Calu3 (cell line): ENCODE measurements around the gene EIF4A2. TPM values are rescaled to one million over a fixed set of nuclear protein-coding genes. Genes with fewer than 3 reads are reported as not detected.

Source experiments
- BruUV-seq: library from RNA; stranded (reverse); fragments of 400-500 nt; replicated peaks from 2 replicates; lab custom pipeline; 2021; lab: Mats Ljungman, UMichigan
- CTCF ChIA-PET: fragments of 300-600 bp; sonication (Branson Sonifier 250); formaldehyde crosslinking; loops from one replicate; lab custom pipeline; 2022; ENCODE audit warnings: antibody characterized with exemption; lab: Charles Lee
- DNase-seq: peaks from one replicate; pipeline ENCODE4 v3.0.0; 2022
- H3K27ac Mint-ChIP-seq: one replicate; pipeline ENCODE4 v1.8.0; 2022; ENCODE audit warnings: mixed read lengths; ENCODE audit not compliant: unreplicated experiment
- H3K27me3 Mint-ChIP-seq: one replicate; pipeline ENCODE4 v1.8.0; 2022; ENCODE audit warnings: mixed read lengths; ENCODE audit not compliant: unreplicated experiment
- H3K36me3 Mint-ChIP-seq: one replicate; pipeline ENCODE4 v1.8.0; 2022; ENCODE audit warnings: mild to moderate bottlenecking, moderate library complexity, mixed read lengths; ENCODE audit not compliant: insufficient read depth, unreplicated experiment
- H3K4me1 Mint-ChIP-seq: one replicate; pipeline ENCODE4 v1.8.0; 2022; ENCODE audit warnings: mild to moderate bottlenecking, low read depth, mixed read lengths; ENCODE audit not compliant: unreplicated experiment
- H3K4me3 Mint-ChIP-seq: one replicate; pipeline ENCODE4 v1.8.0; 2022; ENCODE audit warnings: mild to moderate bottlenecking, low read depth, moderate library complexity, mixed read lengths; ENCODE audit not compliant: unreplicated experiment
- H3K9me3 Mint-ChIP-seq: one replicate; pipeline ENCODE4 v1.8.0; 2022; ENCODE audit warnings: low read depth, mixed read lengths; ENCODE audit not compliant: unreplicated experiment
- intact Hi-C: fragments of 100-400 bp; cut with micrococcal nuclease; formaldehyde crosslinking; loops from one replicate; pipeline ENCODE4 v1.10.0; 2022; ENCODE audit not compliant: unreplicated experiment
- total RNA-seq: library from RNA; stranded (reverse); gene quantifications from 2 replicates; pipeline ENCODE4 v1.2.3, GENCODE V29; 2022
- TF ChIP-seq, protein P1 (sequence below): fragments of 200-600 bp; IDR thresholded peaks from one replicate; pipeline ENCODE4 v1.8.0; 2022; ENCODE audit warnings: antibody characterized with exemption; ENCODE audit not compliant: unreplicated experiment

EIF4A2 gene
- total RNA-seq, 1 experiment from 2014 or later = 593 TPM

DNA sequence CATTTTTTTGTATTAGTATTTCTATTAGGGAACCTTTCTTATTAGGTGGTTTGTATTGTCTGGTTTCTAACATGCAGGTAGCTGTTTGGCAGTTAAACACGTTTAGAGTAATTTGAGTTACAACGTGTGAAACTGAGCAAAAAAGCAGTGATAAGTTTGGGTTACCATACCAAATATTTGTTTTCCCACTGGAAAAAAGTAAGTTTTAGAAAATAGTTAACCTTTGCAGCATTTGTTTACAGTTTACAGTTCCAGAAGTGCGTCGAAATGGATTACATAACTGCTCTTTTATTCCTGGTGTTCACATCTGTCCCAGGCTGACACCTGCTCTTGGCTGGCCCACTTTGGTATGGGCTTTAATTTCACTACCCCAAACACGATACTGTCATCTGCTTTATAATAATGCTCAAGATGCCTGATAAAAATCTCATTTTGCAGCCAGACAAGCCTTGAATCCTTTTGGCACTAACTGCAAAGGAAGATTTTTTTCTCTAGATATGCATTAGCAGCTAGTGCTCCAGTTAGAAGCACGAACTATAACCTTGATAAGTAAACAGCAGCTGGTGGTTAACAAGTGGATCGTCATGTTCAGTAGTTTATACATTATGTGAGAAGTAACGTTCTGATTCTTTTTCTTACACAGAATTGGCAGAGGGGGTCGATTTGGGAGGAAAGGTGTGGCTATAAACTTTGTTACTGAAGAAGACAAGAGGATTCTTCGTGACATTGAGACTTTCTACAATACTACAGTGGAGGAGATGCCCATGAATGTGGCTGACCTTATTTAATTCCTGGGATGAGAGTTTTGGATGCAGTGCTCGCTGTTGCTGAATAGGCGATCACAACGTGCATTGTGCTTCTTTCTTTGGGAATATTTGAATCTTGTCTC, 5.3 kb downstream of the EIF4A2 start:
- H3K4me3 Mint-ChIP-seq = peak overlapping the region; percentile 81
- no TSS peak for BruUV-seq
- CTCF ChIA-PET = interaction anchor here (1.1 kb wide), 1 partner anchor 39 kb away, joined by 3 read pairs; no protein-coding TSS in a partner anchor
- H3K27me3 Mint-ChIP-seq = peaks cover 9% of the 10 kb centered on the region
- intact Hi-C loops = loop anchor here (10.0 kb wide), 1 partner anchor 174 kb away; the partner anchor contains the start of gene AHSG
- no peaks in the 10 kb centered on the region for H3K9me3 Mint-ChIP-seq
- peaks cover 45% of the 10 kb centered on the region for H3K4me1 Mint-ChIP-seq
- H3K36me3 Mint-ChIP-seq = peaks cover 96% of the 10 kb centered on the region
- TF ChIP-seq, protein P1, sequence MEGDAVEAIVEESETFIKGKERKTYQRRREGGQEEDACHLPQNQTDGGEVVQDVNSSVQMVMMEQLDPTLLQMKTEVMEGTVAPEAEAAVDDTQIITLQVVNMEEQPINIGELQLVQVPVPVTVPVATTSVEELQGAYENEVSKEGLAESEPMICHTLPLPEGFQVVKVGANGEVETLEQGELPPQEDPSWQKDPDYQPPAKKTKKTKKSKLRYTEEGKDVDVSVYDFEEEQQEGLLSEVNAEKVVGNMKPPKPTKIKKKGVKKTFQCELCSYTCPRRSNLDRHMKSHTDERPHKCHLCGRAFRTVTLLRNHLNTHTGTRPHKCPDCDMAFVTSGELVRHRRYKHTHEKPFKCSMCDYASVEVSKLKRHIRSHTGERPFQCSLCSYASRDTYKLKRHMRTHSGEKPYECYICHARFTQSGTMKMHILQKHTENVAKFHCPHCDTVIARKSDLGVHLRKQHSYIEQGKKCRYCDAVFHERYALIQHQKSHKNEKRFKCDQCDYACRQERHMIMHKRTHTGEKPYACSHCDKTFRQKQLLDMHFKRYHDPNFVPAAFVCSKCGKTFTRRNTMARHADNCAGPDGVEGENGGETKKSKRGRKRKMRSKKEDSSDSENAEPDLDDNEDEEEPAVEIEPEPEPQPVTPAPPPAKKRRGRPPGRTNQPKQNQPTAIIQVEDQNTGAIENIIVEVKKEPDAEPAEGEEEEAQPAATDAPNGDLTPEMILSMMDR = no peak
- DNase-seq = no peak
- H3K27ac Mint-ChIP-seq = peak overlapping the region; percentile 98

DNA sequence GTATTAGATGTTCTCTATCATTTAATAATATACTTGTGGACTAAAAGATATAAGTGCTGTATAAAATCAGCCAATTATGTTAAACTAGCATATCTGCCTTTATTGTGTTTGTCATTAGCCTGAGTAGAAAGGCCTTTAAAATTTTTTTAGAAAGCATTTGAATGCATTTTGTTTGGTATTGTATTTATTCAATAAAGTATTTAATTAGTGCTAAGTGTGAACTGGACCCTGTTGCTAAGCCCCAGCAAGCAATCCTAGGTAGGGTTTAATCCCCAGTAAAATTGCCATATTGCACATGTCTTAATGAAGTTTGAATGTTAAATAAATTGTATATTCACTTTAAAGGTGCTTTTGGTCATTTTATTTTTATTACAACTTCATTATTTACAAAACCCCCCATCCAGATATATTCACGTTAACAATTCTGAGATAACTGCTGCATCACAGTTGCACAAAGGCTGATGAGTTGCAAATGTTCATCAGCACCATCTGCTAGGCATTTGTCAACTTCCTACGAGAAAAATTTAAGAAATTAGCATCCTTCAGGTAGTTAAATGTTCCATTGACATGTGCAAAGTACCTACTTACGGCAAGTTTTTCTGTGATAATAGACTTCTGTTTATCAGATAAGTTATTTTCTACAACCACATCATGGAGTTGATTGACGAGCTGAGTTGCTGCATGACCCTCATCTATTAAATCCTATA, 6.3 kb downstream of the EIF4A2 start:
- Mint-ChIP-seq H3K4me3 (peak overlapping the region; percentile 81), H3K4me1 (peaks cover 40% of the 10 kb centered on the region), H3K27ac (peak overlapping the region; percentile 98), H3K36me3 (peaks cover 95% of the 10 kb centered on the region), H3K27me3 (no peaks in the 10 kb centered on the region), H3K9me3 (no peaks in the 10 kb centered on the region)
- no peak for DNase-seq
- TF ChIP-seq, protein P1 = no peak
- CTCF ChIA-PET = interaction anchor here (0.9 to 1.1 kb wide), 2 partner anchors 38 to 173 kb away, joined by 3 read pairs; no protein-coding TSS in a partner anchor
- intact Hi-C loops = loop anchor here (10.0 kb wide), 1 partner anchor 175 kb away; the partner anchor contains the start of gene AHSG
- BruUV-seq = TSS peak; percentile 13

DNA sequence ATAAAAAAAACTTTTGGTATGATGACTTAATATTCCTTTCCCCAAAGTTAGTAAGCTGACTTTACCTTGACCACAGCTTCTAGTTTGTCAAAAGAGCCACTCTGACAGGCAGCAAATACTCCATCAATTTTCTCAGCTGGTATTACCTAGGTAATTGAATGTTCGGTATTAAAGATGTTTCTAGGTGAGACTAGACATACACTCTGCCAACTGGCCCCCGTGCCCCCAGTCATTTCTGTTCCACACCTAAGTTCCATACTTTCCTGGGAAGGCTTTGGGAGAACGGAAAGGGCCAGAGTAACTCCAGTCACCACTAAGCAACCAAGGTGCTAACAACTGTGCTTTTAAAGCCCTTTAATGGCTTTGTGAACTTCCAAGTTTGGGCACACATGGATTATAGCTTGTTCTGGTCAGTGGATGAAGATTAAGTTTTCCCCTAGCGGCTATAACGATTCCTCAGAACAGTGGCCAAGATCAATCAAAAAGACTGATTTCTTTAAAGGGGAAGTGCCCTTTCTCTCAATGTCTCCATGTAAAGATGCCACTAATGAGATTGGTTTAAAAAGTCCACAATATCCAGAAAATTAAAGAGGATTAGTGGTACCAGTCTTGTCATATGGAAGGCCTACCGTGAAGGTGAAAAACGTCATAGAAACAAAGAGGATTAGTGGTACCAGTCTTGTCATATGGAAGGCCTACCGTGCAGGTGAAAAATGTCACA, 7.0 kb downstream of the EIF4A2 start:
- TF ChIP-seq, protein P1 = no peak
- Mint-ChIP-seq H3K4me1 (peaks cover 37% of the 10 kb centered on the region), H3K27me3 (no peaks in the 10 kb centered on the region), H3K4me3 (no peak overlapping the region), H3K27ac (peak overlapping the region; percentile 98), H3K9me3 (no peaks in the 10 kb centered on the region), H3K36me3 (peaks cover 88% of the 10 kb centered on the region)
- CTCF ChIA-PET = interaction anchor here (0.7 to 1.1 kb wide), 3 partner anchors 37 to 214 kb away, joined by 3 read pairs; no protein-coding TSS in a partner anchor
- BruUV-seq = no TSS peak
- DNase-seq = no peak
- intact Hi-C loops = no loop called here
